HG03520 (cell line): ENCODE measurements around the gene CHN2.

Experiments
- ATAC-seq: cut with Tn5 transposase; IDR thresholded peaks from one replicate; pipeline ENCODE4 v1.9.1; 2021; ENCODE audit warnings: mild to moderate bottlenecking, moderate library complexity; ENCODE audit not compliant: unreplicated experiment

CHN2 gene

DNA sequence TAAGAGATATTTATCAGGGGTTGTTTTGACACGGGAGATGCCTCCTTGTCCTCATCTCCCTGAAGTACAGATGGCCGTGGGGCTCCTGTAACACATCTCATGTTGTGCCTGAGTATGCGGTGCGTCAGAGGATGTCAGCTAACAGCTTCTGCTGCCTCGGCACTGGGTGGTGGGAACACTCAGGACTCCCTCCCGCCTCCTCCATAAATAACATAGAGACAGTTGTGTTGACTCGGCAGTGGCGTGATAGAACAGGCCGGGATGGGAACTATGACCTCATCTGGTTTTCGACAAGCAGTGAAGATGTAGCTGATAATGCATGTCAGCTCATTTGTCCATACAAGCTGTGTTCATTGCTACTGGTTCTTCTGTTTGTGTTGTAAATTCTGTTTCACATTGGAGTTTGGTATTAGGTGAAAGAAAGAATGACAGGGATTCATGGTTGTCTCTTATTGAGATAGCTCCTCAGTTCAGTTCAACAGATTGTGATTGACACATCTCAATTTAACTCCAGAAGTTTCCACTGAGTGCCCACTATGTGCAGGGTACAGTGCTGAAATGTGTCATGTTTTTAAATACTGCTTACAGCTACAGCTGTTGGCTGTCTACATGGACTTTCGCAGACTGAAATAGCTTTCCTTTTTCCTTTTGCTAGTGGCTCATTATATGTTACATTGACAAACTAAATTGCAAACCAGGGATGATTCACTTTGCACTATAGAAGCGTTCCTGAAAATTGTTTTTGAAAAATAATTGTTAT is 87.4 kb downstream of the CHN2 start:
- ATAC-seq = no peak

DNA sequence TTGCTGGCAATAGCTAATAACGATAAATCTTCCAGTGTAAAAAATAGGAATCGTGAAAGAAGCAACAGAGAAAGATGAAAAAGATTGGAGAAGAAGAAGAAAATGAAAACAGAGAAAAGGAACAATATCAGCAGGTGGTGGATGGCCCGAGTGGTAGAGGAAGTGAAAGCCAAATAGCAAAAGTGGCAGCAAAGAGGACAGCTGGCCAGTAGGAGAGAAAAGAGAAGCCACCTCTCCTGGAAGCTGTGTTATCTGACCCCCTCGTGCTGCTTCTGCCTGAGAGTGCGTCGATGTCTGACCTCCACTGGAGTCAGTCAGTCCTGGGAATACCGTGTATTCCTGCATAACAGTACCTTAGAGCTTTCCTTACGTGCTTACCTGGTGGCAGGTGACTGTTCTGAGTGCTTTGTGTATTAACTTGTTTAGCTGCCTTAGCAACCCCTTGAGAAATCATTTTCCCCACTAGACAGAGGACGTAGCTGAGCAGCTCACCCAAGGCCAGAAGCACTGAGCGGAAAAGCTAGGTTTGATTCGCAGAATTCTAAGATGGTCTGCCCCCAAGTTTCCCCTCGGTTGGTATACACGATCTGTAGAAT is 88.3 kb downstream of the CHN2 start:
- no peak for ATAC-seq

- ATAC-seq = no peak
These were observed 90.3 kb downstream of the CHN2 start for GRCh38 chr7:29284696-29285443.

DNA sequence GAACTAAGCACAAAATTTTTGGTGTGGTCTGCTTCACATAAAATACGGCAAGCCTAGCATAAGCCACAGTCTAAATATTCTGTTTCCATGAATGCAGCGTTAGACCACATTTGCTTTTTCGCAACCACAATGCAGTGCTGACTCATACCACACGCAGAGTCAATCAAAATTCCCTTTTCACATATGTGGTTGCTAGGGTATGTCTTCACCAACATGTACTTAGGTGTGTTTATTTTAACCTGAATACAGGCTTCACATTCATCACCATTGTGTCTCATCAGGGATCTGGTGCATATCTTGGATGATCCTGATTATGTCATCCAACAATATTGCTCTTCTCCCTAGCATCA is 90.8 kb downstream of the CHN2 start:
- ATAC-seq = peak; percentile 57

DNA sequence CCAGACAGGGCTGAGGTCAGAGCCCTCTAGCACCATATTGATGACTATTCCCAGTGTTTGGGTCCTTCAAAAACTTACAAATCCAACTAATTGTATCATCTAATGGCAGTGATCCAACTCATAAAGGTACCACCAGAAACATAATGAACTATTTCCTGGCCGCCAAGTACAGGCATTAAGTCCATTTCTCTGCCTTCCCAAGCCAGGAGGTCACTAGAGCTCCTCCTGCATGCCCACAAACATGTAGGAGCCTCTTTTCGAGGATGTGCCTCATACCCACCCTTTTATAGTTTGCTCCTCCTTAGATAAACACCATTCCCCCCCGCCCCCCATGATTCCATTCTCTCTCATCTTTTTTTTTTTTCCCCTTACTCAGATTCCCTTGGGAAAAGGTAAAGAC is 91.3 kb downstream of the CHN2 start:
- ATAC-seq = no peak

- no peak for ATAC-seq
These were observed 92.8 kb downstream of the CHN2 start for GRCh38 chr7:29287366-29287765.

GRCh38 chr7:29288181-29289091 is 93.9 kb downstream of the CHN2 start:
- no peak for ATAC-seq

GRCh38 chr7:29289156-29290021 is 94.8 kb downstream of the CHN2 start:
- peak; percentile 67 for ATAC-seq

GRCh38 chr7:29290829-29291228 is 96.3 kb downstream of the CHN2 start:
- ATAC-seq = no peak

GRCh38 chr7:29291723-29292618 is 97.4 kb downstream of the CHN2 start:
- ATAC-seq = no peak

- ATAC-seq = no peak
These were observed 98.5 kb downstream of the CHN2 start for GRCh38 chr7:29292886-29293658.

DNA sequence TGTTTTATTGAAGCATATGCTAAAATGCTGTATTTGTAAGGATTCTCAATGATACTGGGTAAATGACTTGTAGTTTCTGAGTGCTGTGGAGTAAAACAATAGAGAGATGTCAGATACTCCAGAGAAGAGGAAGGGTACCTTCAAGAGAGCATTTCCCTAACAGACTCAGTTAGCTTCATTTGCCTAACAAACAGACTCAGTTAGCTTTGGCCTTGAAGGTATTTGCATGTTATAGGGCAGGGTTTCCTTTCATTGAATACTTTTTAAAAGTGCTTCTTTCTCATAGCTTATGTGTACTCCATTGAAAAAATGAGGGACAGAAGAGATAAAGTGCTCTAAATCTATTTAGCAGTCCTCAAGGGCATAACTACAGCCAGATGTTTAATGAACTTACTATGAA is 101.8 kb downstream of the CHN2 start:
- no peak for ATAC-seq

DNA sequence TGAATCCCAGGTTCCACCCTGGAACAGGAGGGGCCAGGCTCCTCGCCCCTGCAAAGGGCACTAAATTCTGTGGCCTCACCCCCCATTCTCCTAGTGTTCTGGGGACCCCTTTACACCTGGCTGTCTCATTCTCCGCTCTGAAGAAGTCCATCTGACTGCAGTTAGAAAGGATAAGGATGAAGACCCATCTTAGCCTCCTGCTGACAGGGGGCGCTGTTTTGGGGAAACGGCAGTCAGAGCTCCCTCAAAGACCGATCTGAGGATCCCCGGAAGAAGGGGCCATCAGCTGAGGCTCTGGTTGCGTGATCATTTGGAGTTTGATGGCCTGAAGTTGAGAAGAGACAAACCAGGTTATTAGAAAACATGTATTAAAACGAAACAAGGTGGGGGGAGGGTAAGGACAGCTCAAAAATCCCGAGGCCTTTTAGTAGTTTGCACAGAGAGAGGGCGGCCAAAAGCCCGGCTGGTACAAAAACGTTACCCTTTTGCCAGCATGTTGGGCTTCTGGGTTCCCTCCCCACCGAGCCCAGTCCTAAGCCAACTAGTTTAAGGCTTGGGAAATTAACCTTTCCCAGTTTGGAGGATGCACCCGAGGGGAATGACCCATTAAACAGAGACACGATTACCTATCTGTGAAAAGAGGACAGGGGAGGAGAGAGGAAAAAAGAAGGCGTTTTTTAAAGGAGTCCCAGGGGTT is 102.8 kb downstream of the CHN2 start:
- ATAC-seq = no peak

DNA sequence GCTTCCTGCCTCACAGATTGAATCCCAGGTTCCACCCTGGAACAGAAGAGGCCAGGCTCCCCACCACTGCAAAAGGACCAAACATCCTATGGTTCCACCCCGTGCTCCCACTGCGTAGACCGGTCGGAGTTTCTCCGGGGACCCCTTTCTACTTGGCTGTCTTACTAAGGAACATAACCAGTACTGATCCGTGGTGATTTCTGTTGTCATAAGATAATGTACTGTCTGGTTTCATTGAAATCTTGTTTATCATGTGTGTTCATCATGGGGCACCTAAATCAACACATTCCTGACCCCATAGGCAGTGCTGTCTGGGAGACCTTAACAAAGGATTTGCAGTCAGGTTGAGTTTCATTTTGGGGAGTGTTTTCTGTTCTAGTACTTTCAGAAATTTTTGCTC is 104.5 kb downstream of the CHN2 start:
- ATAC-seq = no peak

DNA sequence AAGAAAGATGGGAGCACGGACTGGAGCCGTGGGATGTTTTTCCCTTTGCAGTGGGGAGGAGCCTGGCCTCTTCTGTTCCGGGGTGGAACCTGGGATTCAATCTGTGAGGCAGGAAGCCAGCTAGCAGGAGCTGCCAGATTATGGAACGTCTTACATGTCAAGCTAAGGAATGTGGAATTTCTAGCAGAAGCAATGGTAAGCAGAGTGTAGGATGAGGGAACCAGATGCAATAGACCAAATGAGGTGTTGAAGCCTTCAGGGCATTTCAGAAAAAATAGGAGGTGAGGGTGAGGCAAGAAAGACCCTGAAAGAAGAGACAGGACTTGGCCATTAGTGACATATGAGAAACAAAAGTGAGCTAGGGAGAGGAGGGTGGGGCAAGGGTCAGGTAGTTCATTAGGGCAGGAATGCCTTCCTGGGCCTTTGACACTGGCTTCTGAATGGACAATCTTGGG is 105.5 kb downstream of the CHN2 start:
- no peak for ATAC-seq

GRCh38 chr7:29300649-29301048 is 106.1 kb downstream of the CHN2 start:
- ATAC-seq = no peak

- ATAC-seq = no peak
These were observed 108.3 kb downstream of the CHN2 start for GRCh38 chr7:29302666-29303395.
